Activated CD4-positive, alpha-beta memory T cell treated with anti-CD3 and anti-CD28 coated beads, Interleukin-2, amount 10 ng/mL, durations not matched to agents 7 days and 5 days (primary cell): Measurements from ENCODE around the gene FAM78B. TPM values are rescaled to one million over a fixed set of nuclear protein-coding genes. Genes with fewer than 3 reads are reported as not detected.

ENCODE experiments used
- CTCF ChIA-PET: fragments of 350-600 bp; sonication (Branson Sonifier 250); formaldehyde crosslinking; loops from one replicate; lab custom pipeline; 2021; ENCODE audit warnings: antibody characterized with exemption, inconsistent platforms; lab: Charles Lee
- POLR2A ChIA-PET: fragments of 350-600 bp; sonication (Branson Sonifier 250); formaldehyde crosslinking; loops from one replicate; lab custom pipeline; 2021; ENCODE audit warnings: antibody characterized with exemption; lab: Charles Lee
- DNase-seq: peaks from one replicate; pipeline ENCODE4 v3.0.0-alpha.2; 2020
- H3K27ac Mint-ChIP-seq: one replicate; pipeline ENCODE4 v1.8.0; 2021; ENCODE audit warnings: mild to moderate bottlenecking, mixed read lengths
- H3K27me3 Mint-ChIP-seq: one replicate; pipeline ENCODE4 v1.8.0; 2021; ENCODE audit warnings: mixed read lengths
- H3K36me3 Mint-ChIP-seq: one replicate; pipeline ENCODE4 v1.8.0; 2021; ENCODE audit warnings: low read depth, mixed read lengths
- H3K4me1 Mint-ChIP-seq: one replicate; pipeline ENCODE4 v1.8.0; 2021; ENCODE audit warnings: mixed read lengths
- H3K4me3 Mint-ChIP-seq: one replicate; pipeline ENCODE4 v1.8.0; 2021; ENCODE audit warnings: mild to moderate bottlenecking, mixed read lengths
- H3K9me3 Mint-ChIP-seq: one replicate; pipeline ENCODE4 v1.8.0; 2021; ENCODE audit warnings: mixed read lengths
- total RNA-seq, 2 experiments: library from RNA; stranded (reverse); gene quantifications; one replicate each; pipeline ENCODE4 v1.2.3, GENCODE V29; 2021

The FAM78B gene
- total RNA-seq, 2 experiments from 2014 or later = 0.10 to 0.28 TPM

DNA sequence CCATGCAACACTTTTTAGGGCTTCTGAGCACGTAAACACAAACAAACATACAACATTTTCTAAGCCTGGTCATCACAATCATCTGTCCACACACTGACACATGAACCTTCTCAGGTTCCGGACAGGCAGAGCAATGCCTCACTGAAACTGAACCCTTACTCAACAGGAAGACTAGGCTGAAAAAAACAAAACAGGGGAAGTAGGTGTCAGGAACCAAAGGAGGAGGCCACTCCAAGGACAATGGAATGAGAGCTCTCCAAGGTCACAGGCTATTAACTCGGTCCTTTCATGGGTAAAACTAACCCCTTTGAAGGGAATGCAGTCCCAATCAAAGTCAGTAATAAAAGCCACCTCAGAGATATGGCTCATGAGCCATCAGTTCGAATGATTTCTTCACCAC, 76.6 kb downstream of the FAM78B start:
- no peak overlapping the region for H3K27ac Mint-ChIP-seq
- H3K36me3 Mint-ChIP-seq = no peaks in the 10 kb centered on the region
- CTCF ChIA-PET = interaction anchor here (0.6 kb wide), 1 partner anchor 75 kb away, joined by 3 read pairs; no protein-coding TSS in a partner anchor
- POLR2A ChIA-PET = no interaction called here
- no peaks in the 10 kb centered on the region for H3K9me3 Mint-ChIP-seq
- H3K4me3 Mint-ChIP-seq = no peak overlapping the region
- DNase-seq = no peak
- H3K27me3 Mint-ChIP-seq = no peaks in the 10 kb centered on the region
- peaks cover 8% of the 10 kb centered on the region for H3K4me1 Mint-ChIP-seq

DNA sequence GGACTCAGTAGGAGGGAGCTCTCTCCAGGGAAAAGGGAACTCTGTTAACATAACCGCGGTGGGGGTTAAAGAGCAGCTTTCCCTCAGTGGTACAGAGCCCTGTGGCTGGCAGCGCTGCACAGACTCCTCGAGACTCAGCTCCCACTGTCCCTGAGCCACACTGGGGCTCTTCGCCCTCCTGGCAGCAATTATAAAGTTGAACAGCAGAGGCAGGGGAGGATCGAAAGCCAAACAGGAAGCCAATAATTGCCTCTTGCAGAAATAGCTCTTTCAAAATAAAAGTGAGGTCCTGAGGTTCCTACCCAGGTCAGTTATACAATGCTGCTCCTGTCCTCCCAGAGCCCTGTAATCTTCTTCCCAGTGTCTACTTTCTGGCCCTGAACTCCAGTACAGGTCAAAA, 77.0 kb downstream of the FAM78B start:
- CTCF ChIA-PET = interaction anchor here (0.6 kb wide), 1 partner anchor 75 kb away, joined by 3 read pairs; no protein-coding TSS in a partner anchor
- no peak overlapping the region for H3K27ac Mint-ChIP-seq
- H3K4me1 Mint-ChIP-seq = peaks cover 8% of the 10 kb centered on the region
- DNase-seq = no peak
- H3K27me3 Mint-ChIP-seq = no peaks in the 10 kb centered on the region
- POLR2A ChIA-PET = no interaction called here
- H3K36me3 Mint-ChIP-seq = no peaks in the 10 kb centered on the region
- no peaks in the 10 kb centered on the region for H3K9me3 Mint-ChIP-seq
- H3K4me3 Mint-ChIP-seq = no peak overlapping the region

- H3K4me1 Mint-ChIP-seq = peaks cover 16% of the 10 kb centered on the region
- H3K36me3 Mint-ChIP-seq = no peaks in the 10 kb centered on the region
- no peaks in the 10 kb centered on the region for H3K27me3 Mint-ChIP-seq
- DNase-seq = no peak
- ChIA-PET POLR2A (no interaction called here), CTCF (no interaction called here)
- no peak overlapping the region for H3K27ac Mint-ChIP-seq
- no peak overlapping the region for H3K4me3 Mint-ChIP-seq
- H3K9me3 Mint-ChIP-seq = no peaks in the 10 kb centered on the region
Observed at GRCh38 chr1:166088572-166088955, 78.2 kb downstream of the FAM78B start.

DNA sequence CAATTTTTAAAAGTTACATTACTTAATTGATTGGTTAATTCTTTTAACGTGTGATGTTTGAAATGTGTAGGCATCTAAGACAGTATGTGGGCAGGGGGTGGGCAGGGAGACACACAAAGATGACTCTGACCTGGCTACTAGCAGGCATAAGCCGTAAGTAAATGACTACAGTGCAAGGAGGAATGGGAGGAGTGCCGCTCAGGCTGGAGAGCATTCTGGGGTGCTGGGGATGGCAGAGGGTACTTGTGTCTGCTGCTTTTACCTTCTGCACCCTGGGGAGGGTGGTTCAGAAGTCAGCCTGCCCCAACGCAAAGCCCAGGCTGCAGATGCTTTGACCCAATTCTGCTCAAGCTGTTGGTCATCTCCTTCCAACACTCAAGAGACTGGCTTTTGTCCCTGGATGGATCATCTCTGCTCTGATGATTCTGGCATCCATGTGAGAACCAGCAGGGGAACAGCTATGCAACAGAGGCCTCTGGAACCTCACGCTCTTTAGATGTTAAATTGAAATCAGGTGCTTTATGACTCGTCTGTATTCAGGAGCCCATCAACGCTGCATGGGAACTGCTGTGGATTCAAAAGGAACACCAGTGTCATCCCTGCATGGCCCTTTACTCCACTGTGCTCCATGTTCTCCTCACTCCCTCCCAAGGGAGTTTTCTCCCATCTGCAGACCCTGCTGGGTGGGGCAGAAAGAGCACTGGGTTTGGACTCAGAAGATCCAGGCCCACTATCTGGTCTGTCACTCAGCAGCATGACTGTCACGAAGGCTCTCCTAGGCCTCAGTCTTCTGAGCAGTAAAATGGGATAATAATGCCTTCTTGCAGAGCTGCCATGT, 78.8 kb downstream of the FAM78B start:
- H3K27ac Mint-ChIP-seq = no peak overlapping the region
- POLR2A ChIA-PET = no interaction called here
- no peak overlapping the region for H3K4me3 Mint-ChIP-seq
- no peaks in the 10 kb centered on the region for H3K9me3 Mint-ChIP-seq
- H3K4me1 Mint-ChIP-seq = peaks cover 16% of the 10 kb centered on the region
- DNase-seq = no peak
- CTCF ChIA-PET = no interaction called here
- no peaks in the 10 kb centered on the region for H3K27me3 Mint-ChIP-seq
- H3K36me3 Mint-ChIP-seq = no peaks in the 10 kb centered on the region

- POLR2A ChIA-PET = no interaction called here
- Mint-ChIP-seq H3K27me3 (no peaks in the 10 kb centered on the region), H3K4me3 (no peak overlapping the region), H3K9me3 (no peaks in the 10 kb centered on the region), H3K4me1 (peaks cover 26% of the 10 kb centered on the region), H3K27ac (no peak overlapping the region), H3K36me3 (no peaks in the 10 kb centered on the region)
- DNase-seq = no peak
- CTCF ChIA-PET = no interaction called here
Observed at GRCh38 chr1:166086113-166086883, 80.5 kb downstream of the FAM78B start.

DNA sequence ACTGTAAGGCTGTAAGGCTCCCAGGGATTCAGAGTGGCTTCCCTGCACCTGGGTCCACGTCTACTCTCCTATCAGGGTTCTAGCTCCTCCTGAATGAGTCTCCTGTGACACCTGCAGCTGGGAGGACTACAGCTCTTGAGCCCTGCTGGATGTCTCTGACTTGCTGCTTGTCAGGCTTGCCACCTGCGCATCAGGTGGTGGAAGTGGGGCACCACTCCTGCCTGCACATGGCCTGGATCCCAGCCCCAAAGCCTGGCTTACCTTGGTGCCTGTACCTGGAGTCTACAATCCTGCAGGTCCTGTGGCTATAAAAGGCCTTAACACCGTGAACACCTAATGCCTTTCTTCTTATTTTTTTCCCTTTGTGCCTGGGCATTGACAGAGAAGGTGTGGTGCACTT, 82.2 kb downstream of the FAM78B start:
- Mint-ChIP-seq H3K9me3 (no peaks in the 10 kb centered on the region), H3K4me3 (no peak overlapping the region), H3K27ac (no peak overlapping the region), H3K4me1 (peaks cover 38% of the 10 kb centered on the region), H3K36me3 (no peaks in the 10 kb centered on the region), H3K27me3 (no peaks in the 10 kb centered on the region)
- ChIA-PET CTCF (no interaction called here), POLR2A (no interaction called here)
- DNase-seq = no peak

DNA sequence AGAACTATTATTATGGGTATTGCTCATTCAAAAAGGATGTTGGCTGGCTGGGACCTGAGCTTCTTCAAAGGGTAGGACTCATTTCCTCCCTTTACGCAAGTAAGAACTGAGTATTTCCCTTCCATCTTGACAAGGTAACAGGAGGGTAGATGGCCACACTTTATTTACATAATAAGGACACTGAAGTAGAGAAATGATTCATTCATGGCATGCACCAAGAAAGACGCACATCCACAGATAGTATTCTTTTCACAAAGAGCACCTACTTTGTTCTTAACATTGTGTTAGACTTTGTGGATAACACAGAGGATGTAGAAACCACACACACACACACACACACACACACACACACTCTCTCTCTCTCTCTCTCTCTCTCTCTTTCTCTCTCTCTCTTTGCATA, 82.9 kb downstream of the FAM78B start:
- ChIA-PET CTCF (no interaction called here), POLR2A (no interaction called here)
- Mint-ChIP-seq H3K27me3 (no peaks in the 10 kb centered on the region), H3K27ac (peak overlapping the region; percentile 54), H3K4me1 (peaks cover 34% of the 10 kb centered on the region), H3K4me3 (no peak overlapping the region), H3K36me3 (no peaks in the 10 kb centered on the region), H3K9me3 (no peaks in the 10 kb centered on the region)
- no peak for DNase-seq

DNA sequence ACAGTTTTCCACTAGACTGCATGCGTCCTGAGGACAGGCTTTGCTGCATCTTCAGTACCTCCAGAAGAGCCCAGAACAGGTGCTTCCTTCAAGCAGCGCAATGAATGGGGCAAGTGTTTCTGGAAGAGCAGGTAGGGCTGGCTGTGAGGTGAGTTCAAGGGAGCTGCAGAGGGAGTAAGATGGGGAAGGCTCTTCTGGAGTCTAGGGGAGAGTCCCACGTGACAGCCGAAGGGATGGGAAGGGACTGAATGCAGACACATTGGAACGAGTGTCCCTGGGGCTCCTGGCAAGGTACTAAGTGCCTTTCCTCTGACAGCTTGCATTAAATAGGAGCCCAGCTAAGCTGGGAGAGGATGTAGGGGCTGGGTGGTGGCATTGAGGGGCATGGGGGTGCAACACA, 84.2 kb downstream of the FAM78B start:
- H3K27ac Mint-ChIP-seq = no peak overlapping the region
- H3K27me3 Mint-ChIP-seq = no peaks in the 10 kb centered on the region
- no peak for DNase-seq
- H3K4me3 Mint-ChIP-seq = no peak overlapping the region
- peaks cover 34% of the 10 kb centered on the region for H3K4me1 Mint-ChIP-seq
- no peaks in the 10 kb centered on the region for H3K36me3 Mint-ChIP-seq
- no peaks in the 10 kb centered on the region for H3K9me3 Mint-ChIP-seq
- ChIA-PET POLR2A (interaction anchor here (0.6 kb wide), 1 partner anchor 14 kb away, joined by 3 read pairs; no protein-coding TSS in a partner anchor), CTCF (no interaction called here)

DNA sequence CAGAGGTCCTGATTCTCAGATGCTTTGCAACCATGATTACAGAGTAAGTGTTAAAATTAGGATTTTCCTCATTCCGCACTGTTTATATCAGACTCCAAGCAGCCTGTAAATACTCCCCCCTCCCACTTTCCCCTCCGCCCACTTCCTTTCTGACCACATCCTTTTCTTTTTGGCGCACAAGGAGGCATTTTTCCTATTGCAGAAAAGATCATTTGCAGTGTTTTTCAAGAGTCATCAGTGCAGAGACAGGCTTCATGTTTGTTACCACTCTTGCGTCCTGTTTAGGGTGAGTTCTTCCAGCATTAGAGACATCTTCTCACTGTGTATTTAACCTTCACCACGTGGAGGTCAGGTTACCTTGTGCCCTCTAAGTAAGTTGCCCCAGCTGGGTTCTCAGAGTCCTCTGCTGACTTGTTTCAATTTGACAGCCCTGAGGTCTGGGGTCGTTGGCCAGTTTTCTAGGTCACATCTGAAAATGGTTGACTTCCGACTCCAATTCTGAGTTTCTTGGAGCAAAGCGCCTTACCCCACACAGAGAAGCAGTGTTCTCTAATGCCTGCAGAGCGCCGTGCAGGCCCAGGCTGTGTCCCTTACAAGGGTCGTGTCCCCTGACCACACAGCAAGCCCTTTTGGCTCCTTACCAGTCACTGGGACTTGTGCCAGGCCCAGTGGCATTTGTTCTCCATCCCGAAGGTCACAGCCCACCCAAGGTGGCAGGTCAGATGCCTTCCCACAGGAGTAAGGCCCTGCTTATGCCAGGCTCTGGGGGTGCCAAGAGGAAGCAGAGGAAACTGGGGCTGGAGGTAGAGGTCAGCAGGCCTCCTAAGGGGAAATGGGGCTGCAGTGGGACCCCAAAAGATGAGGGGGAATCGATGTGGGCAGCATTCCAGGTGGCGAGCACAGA, 85.6 kb downstream of the FAM78B start:
- Mint-ChIP-seq H3K4me3 (peak overlapping the region; percentile 15), H3K4me1 (peaks cover 34% of the 10 kb centered on the region), H3K36me3 (no peaks in the 10 kb centered on the region), H3K9me3 (no peaks in the 10 kb centered on the region), H3K27me3 (no peaks in the 10 kb centered on the region), H3K27ac (peak overlapping the region; percentile 48)
- POLR2A ChIA-PET = no interaction called here
- DNase-seq = peak; percentile 20
- CTCF ChIA-PET = no interaction called here

GRCh38 chr1:166080277-166080966, 86.4 kb downstream of the FAM78B start:
- ChIA-PET POLR2A (no interaction called here), CTCF (no interaction called here)
- Mint-ChIP-seq H3K4me1 (peaks cover 34% of the 10 kb centered on the region), H3K9me3 (no peaks in the 10 kb centered on the region), H3K27me3 (no peaks in the 10 kb centered on the region), H3K36me3 (no peaks in the 10 kb centered on the region), H3K27ac (peak overlapping the region; percentile 48), H3K4me3 (peak overlapping the region; percentile 15)
- DNase-seq = no peak

DNA sequence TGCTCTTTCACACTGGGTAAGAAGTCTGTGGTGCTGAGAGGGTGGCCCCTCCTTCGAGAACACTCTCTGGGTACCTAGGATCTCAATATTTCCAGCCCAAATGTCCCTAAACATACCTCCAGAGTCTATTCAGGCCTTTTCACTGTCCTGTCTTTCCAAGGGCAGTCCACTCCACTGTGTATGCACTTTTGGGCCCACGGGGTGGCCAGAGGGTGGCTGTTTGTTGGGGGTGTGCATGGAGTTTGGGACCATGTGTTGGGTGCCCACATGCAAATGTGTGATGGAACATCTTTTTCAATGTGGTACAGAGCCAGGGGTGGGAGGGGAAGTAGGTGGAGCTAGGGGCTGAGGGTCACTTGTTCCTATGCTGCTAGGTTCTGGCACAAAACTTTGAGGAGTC, 87.5 kb downstream of the FAM78B start:
- Mint-ChIP-seq H3K27me3 (no peaks in the 10 kb centered on the region), H3K9me3 (no peaks in the 10 kb centered on the region), H3K4me1 (peaks cover 33% of the 10 kb centered on the region), H3K36me3 (no peaks in the 10 kb centered on the region), H3K27ac (no peak overlapping the region), H3K4me3 (no peak overlapping the region)
- ChIA-PET CTCF (interaction anchor here (0.7 kb wide), 1 partner anchor 801 kb away, joined by 3 read pairs; no protein-coding TSS in a partner anchor), POLR2A (no interaction called here)
- DNase-seq = no peak

DNA sequence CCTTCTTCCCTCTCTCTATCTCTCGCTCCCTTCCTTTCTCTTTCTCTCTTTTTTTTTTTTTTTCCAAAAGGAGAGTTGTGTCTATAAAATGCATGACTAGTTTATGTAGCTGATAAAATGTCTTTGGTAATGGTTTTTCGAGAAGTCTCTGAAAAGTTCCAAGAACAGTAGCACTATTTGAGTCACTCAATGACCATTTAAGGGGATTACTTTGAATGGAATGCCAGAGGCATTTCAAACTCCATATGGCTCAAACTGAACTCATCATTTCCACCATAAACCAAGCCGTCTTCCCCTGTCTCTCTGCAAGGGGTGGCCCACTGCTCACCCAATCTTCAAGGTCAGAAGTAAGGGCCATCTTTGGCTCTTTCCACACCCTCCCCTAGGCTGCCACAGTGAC, 93.3 kb downstream of the FAM78B start:
- no peaks in the 10 kb centered on the region for H3K27me3 Mint-ChIP-seq
- no peak overlapping the region for H3K27ac Mint-ChIP-seq
- no peaks in the 10 kb centered on the region for H3K4me1 Mint-ChIP-seq
- no peak for DNase-seq
- POLR2A ChIA-PET = no interaction called here
- H3K9me3 Mint-ChIP-seq = no peaks in the 10 kb centered on the region
- no peak overlapping the region for H3K4me3 Mint-ChIP-seq
- CTCF ChIA-PET = no interaction called here
- no peaks in the 10 kb centered on the region for H3K36me3 Mint-ChIP-seq
